ENCODE results near the gene ATP6V0B.

Gene ATP6V0B

GRCh38 chr1:43962324-43962723 is 12.4 kb upstream of the ATP6V0B start:
- Histone ChIP-seq H2AK5ac (ENCODE audit: low read length) (no peak overlapping the region), H3K23ac (ENCODE audit: low read length) (no peak overlapping the region), H3K4me1 (ENCODE audit: control insufficient read depth, low read depth, low read length) (no peaks in the 10 kb centered on the region), H4K5ac (ENCODE audit: low read length) (no peak overlapping the region), H3K4ac (ENCODE audit: low read depth, low read length) (no peak overlapping the region), H3K4me2 (ENCODE audit: low read length) (no peak overlapping the region), H4K8ac (ENCODE audit: low read depth, low read length) (no peak overlapping the region), H2BK120ac (ENCODE audit: low read depth, low read length) (no peak overlapping the region), H3K4me3 (ENCODE audit: low read length) (no peak overlapping the region), H3K36me3 (ENCODE audit: control insufficient read depth, insufficient read depth, low read length) (peaks cover 1% of the 10 kb centered on the region), H3K18ac (ENCODE audit: low read length) (no peak overlapping the region), H3K79me2 (ENCODE audit: control insufficient read depth, insufficient read depth, low read length) (no peaks in the 10 kb centered on the region), H3K56ac (ENCODE audit: low read length) (no peak overlapping the region), H3K9ac (ENCODE audit: low read length) (no peak overlapping the region), H2BK5ac (ENCODE audit: low read length) (no peak overlapping the region), H3K79me1 (ENCODE audit: low read length) (no peaks in the 10 kb centered on the region), H3K27ac (ENCODE audit: low read depth, low read length) (no peak overlapping the region), H3K27me3 (ENCODE audit: insufficient read depth, low read length, poor library complexity) (no peaks in the 10 kb centered on the region), H2BK15ac (replicated peaks; ENCODE audit: low read depth) (no peak overlapping the region)
- no CpG with 5 or more reads among the region's 2 CpGs for WGBS (ENCODE audit: extremely low coverage, insufficient coverage, low lambda C conversion rate)
- DNase-seq, result no peak

GRCh38 chr1:43963006-43963405 is 11.8 kb upstream of the ATP6V0B start:
- peaks cover 1% of the 10 kb centered on the region for H3K36me3 ChIP-seq (ENCODE audit: control insufficient read depth, insufficient read depth, low read length)
- no peak overlapping the region for H3K9ac ChIP-seq (ENCODE audit: low read length)
- no peak overlapping the region for H3K23ac ChIP-seq (ENCODE audit: low read length)
- H3K27ac ChIP-seq (ENCODE audit: low read depth, low read length), result no peak overlapping the region
- H3K4me1 ChIP-seq (ENCODE audit: control insufficient read depth, low read depth, low read length), result no peaks in the 10 kb centered on the region
- no peak overlapping the region for H4K5ac ChIP-seq (ENCODE audit: low read length)
- no CpG with 5 or more reads among the region's 3 CpGs for WGBS (ENCODE audit: extremely low coverage, insufficient coverage, low lambda C conversion rate)
- no peak overlapping the region for H2BK120ac ChIP-seq (ENCODE audit: low read depth, low read length)
- no peak overlapping the region for H2BK15ac ChIP-seq (replicated peaks; ENCODE audit: low read depth)
- no peak overlapping the region for H2AK5ac ChIP-seq (ENCODE audit: low read length)
- no peak overlapping the region for H4K8ac ChIP-seq (ENCODE audit: low read depth, low read length)
- H3K79me2 ChIP-seq (ENCODE audit: control insufficient read depth, insufficient read depth, low read length), result no peaks in the 10 kb centered on the region
- no peak overlapping the region for H3K4me2 ChIP-seq (ENCODE audit: low read length)
- no peaks in the 10 kb centered on the region for H3K27me3 ChIP-seq (ENCODE audit: insufficient read depth, low read length, poor library complexity)
- H3K4ac ChIP-seq (ENCODE audit: low read depth, low read length), result no peak overlapping the region
- no peak overlapping the region for H3K56ac ChIP-seq (ENCODE audit: low read length)
- no peak for DNase-seq
- H2BK5ac ChIP-seq (ENCODE audit: low read length), result no peak overlapping the region
- no peaks in the 10 kb centered on the region for H3K79me1 ChIP-seq (ENCODE audit: low read length)
- H3K18ac ChIP-seq (ENCODE audit: low read length), result no peak overlapping the region
- H3K4me3 ChIP-seq (ENCODE audit: low read length), result no peak overlapping the region

GRCh38 chr1:43963890-43964289 is 10.9 kb upstream of the ATP6V0B start:
- DNase-seq, result no peak
- Histone ChIP-seq H3K79me1 (ENCODE audit: low read length) (no peaks in the 10 kb centered on the region), H3K27ac (ENCODE audit: low read depth, low read length) (no peak overlapping the region), H3K4me3 (ENCODE audit: low read length) (no peak overlapping the region), H3K4me2 (ENCODE audit: low read length) (no peak overlapping the region), H2AK5ac (ENCODE audit: low read length) (no peak overlapping the region), H3K36me3 (ENCODE audit: control insufficient read depth, insufficient read depth, low read length) (peaks cover 1% of the 10 kb centered on the region), H3K4ac (ENCODE audit: low read depth, low read length) (no peak overlapping the region), H3K27me3 (ENCODE audit: insufficient read depth, low read length, poor library complexity) (no peaks in the 10 kb centered on the region), H3K4me1 (ENCODE audit: control insufficient read depth, low read depth, low read length) (no peaks in the 10 kb centered on the region), H2BK5ac (ENCODE audit: low read length) (no peak overlapping the region), H4K8ac (ENCODE audit: low read depth, low read length) (no peak overlapping the region), H3K56ac (ENCODE audit: low read length) (no peak overlapping the region), H3K23ac (ENCODE audit: low read length) (no peak overlapping the region), H3K79me2 (ENCODE audit: control insufficient read depth, insufficient read depth, low read length) (no peaks in the 10 kb centered on the region), H2BK15ac (replicated peaks; ENCODE audit: low read depth) (no peak overlapping the region), H3K18ac (ENCODE audit: low read length) (no peak overlapping the region), H2BK120ac (ENCODE audit: low read depth, low read length) (no peak overlapping the region), H4K5ac (ENCODE audit: low read length) (no peak overlapping the region), H3K9ac (ENCODE audit: low read length) (no peak overlapping the region)
- whole genome bisulfite sequencing (ENCODE audit: extremely low coverage, insufficient coverage, low lambda C conversion rate), result no CpG with 5 or more reads among the region's 5 CpGs

DNA sequence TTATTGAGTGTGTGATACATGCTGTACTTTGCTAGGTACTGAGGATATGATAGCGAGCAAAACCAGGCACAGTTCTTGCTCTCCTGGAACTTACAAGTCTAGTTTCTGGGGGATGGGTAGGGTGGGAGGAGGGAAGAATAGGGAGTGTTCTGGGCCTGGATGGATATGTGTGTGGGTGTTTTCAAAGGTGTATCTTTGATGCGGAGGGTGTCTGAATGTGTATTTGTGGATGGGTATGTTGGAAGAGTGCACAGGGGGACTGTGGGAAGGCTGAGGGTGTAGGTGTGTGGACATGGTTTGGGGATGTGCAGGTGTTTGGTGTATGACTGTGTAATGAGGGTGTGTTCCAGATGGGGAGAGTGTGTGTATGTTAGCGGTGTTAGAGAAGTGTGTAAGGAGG is 9.4 kb upstream of the ATP6V0B start:
- DNase-seq, result no peak

GRCh38 chr1:43968348-43968948 is 6.3 kb upstream of the ATP6V0B start:
- peaks cover 10% of the 10 kb centered on the region for H3K79me1 ChIP-seq (ENCODE audit: low read length)
- no peak overlapping the region for H2BK15ac ChIP-seq (replicated peaks; ENCODE audit: low read depth)
- H2AK5ac ChIP-seq (ENCODE audit: low read length), result no peak overlapping the region
- H3K4me1 ChIP-seq (ENCODE audit: control insufficient read depth, low read depth, low read length), result no peaks in the 10 kb centered on the region
- no peak overlapping the region for H3K4me2 ChIP-seq (ENCODE audit: low read length)
- no peak overlapping the region for H4K8ac ChIP-seq (ENCODE audit: low read depth, low read length)
- no peak overlapping the region for H3K4ac ChIP-seq (ENCODE audit: low read depth, low read length)
- peak; percentile 62 for DNase-seq
- no peak overlapping the region for H3K4me3 ChIP-seq (ENCODE audit: low read length)
- no peak overlapping the region for H3K9ac ChIP-seq (ENCODE audit: low read length)
- H3K79me2 ChIP-seq (ENCODE audit: control insufficient read depth, insufficient read depth, low read length), result peaks cover 9% of the 10 kb centered on the region
- H3K18ac ChIP-seq (ENCODE audit: low read length), result no peak overlapping the region
- H4K5ac ChIP-seq (ENCODE audit: low read length), result no peak overlapping the region
- H2BK120ac ChIP-seq (ENCODE audit: low read depth, low read length), result no peak overlapping the region
- WGBS (ENCODE audit: extremely low coverage, insufficient coverage, low lambda C conversion rate), result no CpG with 5 or more reads among the region's 6 CpGs
- no peaks in the 10 kb centered on the region for H3K27me3 ChIP-seq (ENCODE audit: insufficient read depth, low read length, poor library complexity)
- no peak overlapping the region for H3K27ac ChIP-seq (ENCODE audit: low read depth, low read length)
- no peak overlapping the region for H3K56ac ChIP-seq (ENCODE audit: low read length)
- H3K36me3 ChIP-seq (ENCODE audit: control insufficient read depth, insufficient read depth, low read length), result no peaks in the 10 kb centered on the region
- H3K23ac ChIP-seq (ENCODE audit: low read length), result no peak overlapping the region
- H2BK5ac ChIP-seq (ENCODE audit: low read length), result no peak overlapping the region

More for the DNA sequence above, 9.4 kb upstream of the ATP6V0B start:
- Histone ChIP-seq H3K79me2 (ENCODE audit: control insufficient read depth, insufficient read depth, low read length) (peaks cover 3% of the 10 kb centered on the region), H3K56ac (ENCODE audit: low read length) (no peak overlapping the region), H3K79me1 (ENCODE audit: low read length) (peaks cover 3% of the 10 kb centered on the region), H3K4me1 (ENCODE audit: control insufficient read depth, low read depth, low read length) (no peaks in the 10 kb centered on the region), H3K4me2 (ENCODE audit: low read length) (no peak overlapping the region), H3K9ac (ENCODE audit: low read length) (no peak overlapping the region), H3K27ac (ENCODE audit: low read depth, low read length) (no peak overlapping the region), H3K36me3 (ENCODE audit: control insufficient read depth, insufficient read depth, low read length) (peaks cover 1% of the 10 kb centered on the region), H3K23ac (ENCODE audit: low read length) (no peak overlapping the region), H3K4ac (ENCODE audit: low read depth, low read length) (no peak overlapping the region), H2BK15ac (replicated peaks; ENCODE audit: low read depth) (no peak overlapping the region), H4K8ac (ENCODE audit: low read depth, low read length) (no peak overlapping the region), H3K27me3 (ENCODE audit: insufficient read depth, low read length, poor library complexity) (no peaks in the 10 kb centered on the region), H2AK5ac (ENCODE audit: low read length) (no peak overlapping the region), H3K4me3 (ENCODE audit: low read length) (no peak overlapping the region), H2BK120ac (ENCODE audit: low read depth, low read length) (no peak overlapping the region), H4K5ac (ENCODE audit: low read length) (no peak overlapping the region), H3K18ac (ENCODE audit: low read length) (no peak overlapping the region), H2BK5ac (ENCODE audit: low read length) (no peak overlapping the region)
- WGBS (ENCODE audit: extremely low coverage, insufficient coverage, low lambda C conversion rate), result no CpG with 5 or more reads among the region's 3 CpGs

DNA sequence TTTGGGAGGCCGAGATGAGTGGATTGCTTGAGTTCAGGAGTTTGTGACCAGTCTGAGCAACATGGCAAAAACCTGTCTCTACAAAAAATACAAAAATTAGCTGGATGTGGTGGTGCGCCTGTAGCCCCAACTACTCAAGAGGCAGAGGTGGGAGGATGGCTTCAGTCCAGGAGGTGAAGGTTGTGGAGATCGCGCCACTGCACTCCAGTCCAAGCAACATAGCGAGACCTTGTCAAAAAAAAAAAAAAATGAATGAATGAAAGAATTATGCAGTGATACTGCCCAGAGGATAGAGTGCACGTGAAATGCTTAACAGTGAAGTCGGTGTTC is 5.4 kb upstream of the ATP6V0B start:
- peaks cover 10% of the 10 kb centered on the region for H3K79me1 ChIP-seq (ENCODE audit: low read length)
- no peak overlapping the region for H3K9ac ChIP-seq (ENCODE audit: low read length)
- no peak overlapping the region for H3K23ac ChIP-seq (ENCODE audit: low read length)
- no peaks in the 10 kb centered on the region for H3K36me3 ChIP-seq (ENCODE audit: control insufficient read depth, insufficient read depth, low read length)
- WGBS (ENCODE audit: extremely low coverage, insufficient coverage, low lambda C conversion rate), result no CpG with 5 or more reads among the region's 7 CpGs
- no peak overlapping the region for H4K5ac ChIP-seq (ENCODE audit: low read length)
- no peak for DNase-seq
- H3K4ac ChIP-seq (ENCODE audit: low read depth, low read length), result no peak overlapping the region
- no peak overlapping the region for H2AK5ac ChIP-seq (ENCODE audit: low read length)
- H3K4me2 ChIP-seq (ENCODE audit: low read length), result no peak overlapping the region
- peaks cover 9% of the 10 kb centered on the region for H3K79me2 ChIP-seq (ENCODE audit: control insufficient read depth, insufficient read depth, low read length)
- H2BK15ac ChIP-seq (replicated peaks; ENCODE audit: low read depth), result no peak overlapping the region
- H2BK5ac ChIP-seq (ENCODE audit: low read length), result no peak overlapping the region
- H3K4me3 ChIP-seq (ENCODE audit: low read length), result no peak overlapping the region
- no peak overlapping the region for H3K56ac ChIP-seq (ENCODE audit: low read length)
- H3K27ac ChIP-seq (ENCODE audit: low read depth, low read length), result no peak overlapping the region
- H4K8ac ChIP-seq (ENCODE audit: low read depth, low read length), result no peak overlapping the region
- no peak overlapping the region for H3K18ac ChIP-seq (ENCODE audit: low read length)
- H3K4me1 ChIP-seq (ENCODE audit: control insufficient read depth, low read depth, low read length), result no peaks in the 10 kb centered on the region
- no peak overlapping the region for H2BK120ac ChIP-seq (ENCODE audit: low read depth, low read length)
- no peaks in the 10 kb centered on the region for H3K27me3 ChIP-seq (ENCODE audit: insufficient read depth, low read length, poor library complexity)

All from mesendoderm (in vitro differentiated cells).